Fibroblast of lung (primary cell): ENCODE results near the gene ASTN2. TPM values are rescaled to one million over a fixed set of nuclear protein-coding genes. Genes with fewer than 3 reads are reported as not detected.

Experiments
- DNase-seq, 2 donors: peaks; one replicate each; pipeline versions ENCODE4 v3.0.0 to v3.0.0-alpha.2; 2010; ENCODE audit warnings: low read depth in 2 of 2
- H2AFZ ChIP-seq: 2 replicates; pipeline ENCODE4 v1.5.1; 2012; ENCODE audit warnings: low read length, control low read depth, inconsistent platforms
- H3K27ac ChIP-seq: 2 replicates; pipeline ENCODE4 v1.5.1; 2011; ENCODE audit warnings: low read length, control low read depth; ENCODE audit not compliant: insufficient read depth
- H3K27me3 ChIP-seq: 2 replicates; pipeline ENCODE4 v1.5.1; 2011; ENCODE audit warnings: mild to moderate bottlenecking, low read length; ENCODE audit not compliant: control insufficient read depth, insufficient read depth
- H3K36me3 ChIP-seq: 2 replicates; pipeline ENCODE4 v1.5.1; 2011; ENCODE audit warnings: low read length; ENCODE audit not compliant: control insufficient read depth, insufficient read depth
- H3K4me1 ChIP-seq: 2 replicates; pipeline ENCODE4 v1.5.1; 2011; ENCODE audit warnings: low read length; ENCODE audit not compliant: control insufficient read depth, insufficient read depth; ENCODE audit errors: extremely low read depth
- H3K4me2 ChIP-seq: 2 replicates; pipeline ENCODE4 v1.5.1; 2011; ENCODE audit warnings: low read length, control low read depth; ENCODE audit not compliant: insufficient read depth; ENCODE audit errors: extremely low read depth
- H3K4me3 ChIP-seq, 4 experiments: fragments of 200-600 bp in 1 of 4; sonication (generic) in 1 of 4; replicated peaks in 1 of 4; 2 replicates each; pipeline ENCODE4 v1.5.1; 2011 to 2016; ENCODE audit warnings: low read length in 4 of 4, low read depth in 3 of 4, mild to moderate bottlenecking in 3 of 4, control low read depth in 2 of 4, inconsistent platforms in 1 of 4, mixed read lengths in 1 of 4; ENCODE audit not compliant: insufficient read depth in 1 of 4; ENCODE audit errors: control extremely low read depth in 1 of 4
- H3K79me2 ChIP-seq: 2 replicates; pipeline ENCODE4 v1.5.1; 2012; ENCODE audit warnings: mild to moderate bottlenecking, low read length, inconsistent platforms; ENCODE audit not compliant: control insufficient read depth, insufficient read depth
- H3K9ac ChIP-seq: 2 replicates; pipeline ENCODE4 v1.5.1; 2011; ENCODE audit warnings: mild to moderate bottlenecking, low read length, control low read depth; ENCODE audit not compliant: insufficient read depth
- H3K9me3 ChIP-seq: 2 replicates; pipeline ENCODE4 v1.5.1; 2012; ENCODE audit warnings: low read depth, low read length; ENCODE audit not compliant: control insufficient read depth, insufficient read depth
- H4K20me1 ChIP-seq: 2 replicates; pipeline ENCODE4 v1.5.1; 2011; ENCODE audit warnings: low read length; ENCODE audit not compliant: control insufficient read depth, insufficient read depth; ENCODE audit errors: extremely low read depth
- CTCF ChIP-seq, 2 donors: IDR thresholded peaks in 1 of 2; conservative IDR thresholded peaks in 1 of 2; 1 replicate in 1 of 2; 2 replicates in 1 of 2; pipeline ENCODE4 v1.5.1; 2011 to 2012; ENCODE audit warnings: low read length in 2 of 2, control low read depth in 1 of 2, inconsistent platforms in 1 of 2, low read depth in 1 of 2, mild to moderate bottlenecking in 1 of 2
- EZH2 ChIP-seq: IDR thresholded peaks from 2 replicates; pipeline ENCODE4 v1.5.1; 2012; ENCODE audit warnings: low read length, control low read depth, mild to moderate bottlenecking; ENCODE audit errors: missing control alignments
- polyA plus RNA-seq, 2 donors: library from polyadenylated mRNA; depleted of rRNA in 1 of 2; stranded (reverse) in 1 of 2; unstranded in 1 of 2; fragments of >200 nt; gene quantifications; 2 replicates each; pipeline ENCODE4 v1.2.1, GENCODE V29; 2011 to 2012; ENCODE audit warnings: missing spikeins in 1 of 2
- total RNA-seq: library from RNA; depleted of rRNA; stranded (reverse); fragments of >200 nt; gene quantifications from 2 replicates; pipeline ENCODE4 v1.2.1, GENCODE V29; 2014

The ASTN2 gene
- total and polyA plus RNA-seq, 2 donors (not counting 1 experiment from before 2014, with no cell fraction given), result 2.2 to 19.2 TPM

GRCh38 chr9:116482740-116483139 lies 932.1 kb downstream of the ASTN2 start:
- no peaks in the 10 kb centered on the region for H3K36me3 ChIP-seq
- H3K4me3 ChIP-seq, result no peak overlapping the region
- H3K9me3 ChIP-seq, result no peaks in the 10 kb centered on the region
- H3K4me1 ChIP-seq, result no peaks in the 10 kb centered on the region
- H3K27ac ChIP-seq, result no peak overlapping the region
- H2AFZ ChIP-seq, result no peak overlapping the region
- TF ChIP-seq EZH2 (no peak), CTCF (conservative IDR thresholded peaks at IDR 0.05 in 1 of 2, IDR thresholded peaks at IDR 0.05 in 1 of 2; ENCODE audit: low read depth in 1 of 2, low read length in 2 of 2) (no peak)
- H3K79me2 ChIP-seq, result no peaks in the 10 kb centered on the region
- H3K27me3 ChIP-seq, result no peaks in the 10 kb centered on the region
- no peaks in the 10 kb centered on the region for H4K20me1 ChIP-seq
- no peak overlapping the region for H3K9ac ChIP-seq
- peak; percentile 21 to 48 for DNase-seq
- H3K4me2 ChIP-seq, result no peak overlapping the region

GRCh38 chr9:116480700-116481099 lies 934.2 kb downstream of the ASTN2 start:
- Histone ChIP-seq H3K79me2 (no peaks in the 10 kb centered on the region), H3K9ac (no peak overlapping the region), H2AFZ (no peak overlapping the region), H3K27ac (no peak overlapping the region), H3K4me3 (no peak overlapping the region), H3K36me3 (no peaks in the 10 kb centered on the region), H3K9me3 (no peaks in the 10 kb centered on the region), H4K20me1 (no peaks in the 10 kb centered on the region), H3K4me1 (no peaks in the 10 kb centered on the region), H3K4me2 (no peak overlapping the region), H3K27me3 (no peaks in the 10 kb centered on the region)
- TF ChIP-seq CTCF (conservative IDR thresholded peaks at IDR 0.05 in 1 of 2, IDR thresholded peaks at IDR 0.05 in 1 of 2; ENCODE audit: low read depth in 1 of 2, low read length in 2 of 2), result no peak
- TF ChIP-seq EZH2, result no peak
- DNase-seq, result no peak

- Histone ChIP-seq H3K79me2 (no peaks in the 10 kb centered on the region), H3K36me3 (no peaks in the 10 kb centered on the region), H3K9ac (no peak overlapping the region), H3K4me3 (no peak overlapping the region), H3K4me1 (no peaks in the 10 kb centered on the region), H4K20me1 (no peaks in the 10 kb centered on the region), H2AFZ (no peak overlapping the region), H3K27ac (no peak overlapping the region), H3K27me3 (no peaks in the 10 kb centered on the region), H3K4me2 (no peak overlapping the region), H3K9me3 (no peaks in the 10 kb centered on the region)
- TF ChIP-seq CTCF (conservative IDR thresholded peaks at IDR 0.05 in 1 of 2, IDR thresholded peaks at IDR 0.05 in 1 of 2; ENCODE audit: low read depth in 1 of 2, low read length in 2 of 2), result no peak
- no peak for TF ChIP-seq EZH2
- no peak for DNase-seq
Observed at GRCh38 chr9:116479967-116480366, 934.9 kb downstream of the ASTN2 start.
